Keratinocyte (primary cell): ENCODE measurements around the gene TNS3.

Experiments
- CTCF ChIP-seq, 3 experiments: IDR thresholded peaks in 1 of 3; conservative IDR thresholded peaks in 1 of 3; optimal IDR thresholded peaks in 1 of 3; 2 replicates in 2 of 3; 3 replicates in 1 of 3; pipeline versions ENCODE3 to v1.5.1; 2011; ENCODE audit warnings: low read length in 3 of 3, mild to moderate bottlenecking in 3 of 3, moderate library complexity in 2 of 3, control low read depth in 1 of 3, inconsistent platforms in 1 of 3; ENCODE audit not compliant: insufficient read depth in 2 of 3; ENCODE audit errors: extremely low read depth in 1 of 3
- EZH2 ChIP-seq: IDR thresholded peaks from one replicate; pipeline ENCODE4 v1.6.1; 2012; ENCODE audit warnings: inconsistent platforms, mild to moderate bottlenecking, low read length, moderate library complexity

- no peak for TF ChIP-seq EZH2
- TF ChIP-seq CTCF (optimal IDR thresholded peaks at IDR 0.05 in 1 of 3, IDR thresholded peaks at IDR 0.05 in 1 of 3, conservative IDR thresholded peaks at IDR 0.05 in 1 of 3; ENCODE audit: extremely low read depth in 1 of 3, insufficient read depth in 2 of 3, low read length in 3 of 3), result no peak
These were observed 51.9 kb downstream of the TNS3 start for GRCh38 chr7:47529826-47530555.
